ENCODE data around the gene GGN.

DNA sequence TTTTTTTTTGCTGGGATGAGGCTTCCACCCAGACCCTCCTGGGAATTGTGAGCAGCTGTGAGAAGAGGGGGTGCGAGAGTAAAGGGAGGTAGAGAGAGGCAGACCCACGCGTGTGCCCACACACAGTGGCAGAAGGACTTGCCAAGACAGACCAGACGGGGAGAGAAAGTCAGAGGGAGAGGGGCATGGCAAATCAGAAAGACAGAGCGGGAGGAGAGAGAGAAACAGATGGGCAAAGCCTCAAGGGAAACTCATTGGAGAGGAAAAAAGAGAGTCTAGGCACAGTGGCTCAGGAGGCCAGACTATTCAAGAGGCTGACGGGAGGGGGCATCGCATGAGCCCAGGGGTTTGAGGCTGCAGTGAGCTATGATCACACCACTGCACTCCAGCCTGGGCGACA is 35.2 kb downstream of the GGN start:
- TF ChIP-seq FIP1L1 (IDR thresholded peaks at IDR 0.05; ENCODE audit: borderline replicate concordance, insufficient read depth, low read depth, low read length), result no peak
- TF ChIP-seq EZH2 (conservative IDR thresholded peaks at IDR 0.05; ENCODE audit: low read depth, low read length), result no peak
- no peak for TF ChIP-seq TCF7L2 (IDR thresholded peaks at IDR 0.05; ENCODE audit: low read depth, low read length)
- TF ChIP-seq, protein P1, sequence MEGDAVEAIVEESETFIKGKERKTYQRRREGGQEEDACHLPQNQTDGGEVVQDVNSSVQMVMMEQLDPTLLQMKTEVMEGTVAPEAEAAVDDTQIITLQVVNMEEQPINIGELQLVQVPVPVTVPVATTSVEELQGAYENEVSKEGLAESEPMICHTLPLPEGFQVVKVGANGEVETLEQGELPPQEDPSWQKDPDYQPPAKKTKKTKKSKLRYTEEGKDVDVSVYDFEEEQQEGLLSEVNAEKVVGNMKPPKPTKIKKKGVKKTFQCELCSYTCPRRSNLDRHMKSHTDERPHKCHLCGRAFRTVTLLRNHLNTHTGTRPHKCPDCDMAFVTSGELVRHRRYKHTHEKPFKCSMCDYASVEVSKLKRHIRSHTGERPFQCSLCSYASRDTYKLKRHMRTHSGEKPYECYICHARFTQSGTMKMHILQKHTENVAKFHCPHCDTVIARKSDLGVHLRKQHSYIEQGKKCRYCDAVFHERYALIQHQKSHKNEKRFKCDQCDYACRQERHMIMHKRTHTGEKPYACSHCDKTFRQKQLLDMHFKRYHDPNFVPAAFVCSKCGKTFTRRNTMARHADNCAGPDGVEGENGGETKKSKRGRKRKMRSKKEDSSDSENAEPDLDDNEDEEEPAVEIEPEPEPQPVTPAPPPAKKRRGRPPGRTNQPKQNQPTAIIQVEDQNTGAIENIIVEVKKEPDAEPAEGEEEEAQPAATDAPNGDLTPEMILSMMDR (CRISPR knock-in tag; IDR thresholded peaks at IDR 0.05), result no peak
- no peak for TF ChIP-seq HNRNPK (IDR thresholded peaks at IDR 0.05; ENCODE audit: low read depth, low read length, poor library complexity, severe bottlenecking)
- TF ChIP-seq, protein P2, sequence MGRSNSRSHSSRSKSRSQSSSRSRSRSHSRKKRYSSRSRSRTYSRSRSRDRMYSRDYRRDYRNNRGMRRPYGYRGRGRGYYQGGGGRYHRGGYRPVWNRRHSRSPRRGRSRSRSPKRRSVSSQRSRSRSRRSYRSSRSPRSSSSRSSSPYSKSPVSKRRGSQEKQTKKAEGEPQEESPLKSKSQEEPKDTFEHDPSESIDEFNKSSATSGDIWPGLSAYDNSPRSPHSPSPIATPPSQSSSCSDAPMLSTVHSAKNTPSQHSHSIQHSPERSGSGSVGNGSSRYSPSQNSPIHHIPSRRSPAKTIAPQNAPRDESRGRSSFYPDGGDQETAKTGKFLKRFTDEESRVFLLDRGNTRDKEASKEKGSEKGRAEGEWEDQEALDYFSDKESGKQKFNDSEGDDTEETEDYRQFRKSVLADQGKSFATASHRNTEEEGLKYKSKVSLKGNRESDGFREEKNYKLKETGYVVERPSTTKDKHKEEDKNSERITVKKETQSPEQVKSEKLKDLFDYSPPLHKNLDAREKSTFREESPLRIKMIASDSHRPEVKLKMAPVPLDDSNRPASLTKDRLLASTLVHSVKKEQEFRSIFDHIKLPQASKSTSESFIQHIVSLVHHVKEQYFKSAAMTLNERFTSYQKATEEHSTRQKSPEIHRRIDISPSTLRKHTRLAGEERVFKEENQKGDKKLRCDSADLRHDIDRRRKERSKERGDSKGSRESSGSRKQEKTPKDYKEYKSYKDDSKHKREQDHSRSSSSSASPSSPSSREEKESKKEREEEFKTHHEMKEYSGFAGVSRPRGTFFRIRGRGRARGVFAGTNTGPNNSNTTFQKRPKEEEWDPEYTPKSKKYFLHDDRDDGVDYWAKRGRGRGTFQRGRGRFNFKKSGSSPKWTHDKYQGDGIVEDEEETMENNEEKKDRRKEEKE (IDR thresholded peaks at IDR 0.05), result no peak
- TF ChIP-seq SP1 (IDR thresholded peaks at IDR 0.05), result no peak
- no peak for TF ChIP-seq SP1 (CRISPR knock-in tag; IDR thresholded peaks at IDR 0.05)
- no peak for TF ChIP-seq POLR2A (IDR thresholded peaks at IDR 0.05; ENCODE audit: insufficient read depth in 1 of 2, low read depth in 2 of 2, low read length in 2 of 2)
- no peak for TF ChIP-seq EP300 (IDR thresholded peaks at IDR 0.05; ENCODE audit: low read depth in 2 of 2, low read length in 2 of 2)
- no peak for TF ChIP-seq EP300 (CRISPR knock-in tag; IDR thresholded peaks at IDR 0.05; ENCODE audit: borderline replicate concordance)
- no peak for TF ChIP-seq FOXA1 (IDR thresholded peaks at IDR 0.05)
- TF ChIP-seq FOXA1 (CRISPR knock-in tag; IDR thresholded peaks at IDR 0.05), result no peak
